Renal cortex interstitium (tissue), 11 donors: ENCODE data around the gene KMT2A. TPM values are rescaled to one million over a fixed set of nuclear protein-coding genes. Genes with fewer than 3 reads are reported as not detected.

ENCODE experiments used
- DNase-seq, 11 donors: peaks; one replicate each; pipeline ENCODE4 v3.0.0-alpha.2; 2013; ENCODE audit warnings: low read depth in 9 of 11, low spot score in 4 of 11; ENCODE audit errors: extremely low read depth in 1 of 11
- polyA plus RNA-seq, 3 donors: library from polyadenylated mRNA; unstranded; fragments of 120-200 nt; gene quantifications; one replicate each; pipeline ENCODE4 v1.2.1, GENCODE V29; 2013; ENCODE audit not compliant: insufficient read length in 3 of 3

KMT2A gene
- polyA plus RNA-seq, 3 donors: 43.7 to 47.3 (median 45.4) TPM

GRCh38 chr11:118418766-118419165 lies 17.5 kb upstream of the KMT2A start:
- DNase-seq: no peak

- DNase-seq: no peak
Measured at GRCh38 chr11:118427707-118428106, 8.6 kb upstream of the KMT2A start.

GRCh38 chr11:118430956-118431355 lies 5.3 kb upstream of the KMT2A start:
- no peak for DNase-seq

- DNase-seq: peak in 1 of 11 donors; percentile 3
Measured at GRCh38 chr11:118434123-118434552, 2.2 kb upstream of the KMT2A start.

- peak in 7 of 11 donors; percentile 39 to 58 (median 49) for DNase-seq
Measured at GRCh38 chr11:118434553-118435289, 1.6 kb upstream of the KMT2A start.

- DNase-seq: peak in 7 of 11 donors; percentile 48 to 66 (median 52)
Measured at GRCh38 chr11:118435290-118435892, 901 bp upstream of the KMT2A start.

- peak in 4 of 11 donors; percentile 7 to 14 (median 11) for DNase-seq
Measured at GRCh38 chr11:118436639-118437207, 431 bp downstream of the KMT2A start.

- DNase-seq: peak in 7 of 11 donors; percentile 24 to 64 (median 46)
Measured at GRCh38 chr11:118437208-118438125, 1.2 kb downstream of the KMT2A start.

GRCh38 chr11:118438314-118438931 lies 2.1 kb downstream of the KMT2A start:
- peak in 8 of 11 donors; percentile 45 to 89 (median 74) for DNase-seq

GRCh38 chr11:118439646-118440045 lies 3.4 kb downstream of the KMT2A start:
- no peak for DNase-seq

GRCh38 chr11:118441770-118442275 lies 5.5 kb downstream of the KMT2A start:
- DNase-seq: no peak

- no peak for DNase-seq
Measured at GRCh38 chr11:118442301-118442700, 6.0 kb downstream of the KMT2A start.

GRCh38 chr11:118442908-118443589 lies 6.8 kb downstream of the KMT2A start:
- DNase-seq: no peak

- no peak for DNase-seq
Measured at GRCh38 chr11:118443590-118444218, 7.4 kb downstream of the KMT2A start.

- no peak for DNase-seq
Measured at GRCh38 chr11:118447423-118447822, 11.1 kb downstream of the KMT2A start.

- no peak for DNase-seq
Measured at GRCh38 chr11:118448294-118448693, 12.0 kb downstream of the KMT2A start.

- DNase-seq: no peak
Measured at GRCh38 chr11:118449316-118449918, 13.1 kb downstream of the KMT2A start.
